ENCODE results near the gene MAP2K1.

GRCh38 chr15:66452971-66453580, 66.4 kb downstream of the MAP2K1 start:
- TF ChIP-seq CTCF (conservative IDR thresholded peaks at IDR 0.05; ENCODE audit: low read depth, low read length): no peak
- TF ChIP-seq EZH2 (IDR thresholded peaks at IDR 0.05; ENCODE audit: borderline replicate concordance, low read depth, low read length, poor library complexity, severe bottlenecking): no peak

Measured in A673 (cell line).